GM10847 (cell line): ENCODE data around the gene KRT8.

Source experiments
- POLR2A ChIP-seq: IDR thresholded peaks from 2 replicates; pipeline ENCODE4 v1.6.1; 2011; ENCODE audit not compliant: insufficient read length; ENCODE audit errors: extremely low read depth

KRT8 gene

GRCh38 chr12:52914576-52915121 is 9.8 kb upstream of the KRT8 start:
- no peak for TF ChIP-seq POLR2A

GRCh38 chr12:52913431-52913821 is 8.6 kb upstream of the KRT8 start:
- TF ChIP-seq POLR2A, result no peak

- no peak for TF ChIP-seq POLR2A
These were observed 8.0 kb upstream of the KRT8 start for GRCh38 chr12:52912711-52913430.

GRCh38 chr12:52910248-52910883 is 5.5 kb upstream of the KRT8 start:
- no peak for TF ChIP-seq POLR2A

GRCh38 chr12:52909796-52910195 is 4.9 kb upstream of the KRT8 start:
- TF ChIP-seq POLR2A, result no peak

GRCh38 chr12:52909331-52909730 is 4.5 kb upstream of the KRT8 start:
- no peak for TF ChIP-seq POLR2A

GRCh38 chr12:52907092-52907810 is 2.4 kb upstream of the KRT8 start:
- no peak for TF ChIP-seq POLR2A

GRCh38 chr12:52906191-52906601 is 1.3 kb upstream of the KRT8 start:
- no peak for TF ChIP-seq POLR2A

GRCh38 chr12:52903855-52904508 is 894 bp downstream of the KRT8 start:
- TF ChIP-seq POLR2A, result no peak

GRCh38 chr12:52903285-52903854 is 1.5 kb downstream of the KRT8 start:
- no peak for TF ChIP-seq POLR2A

GRCh38 chr12:52901715-52902541 is 2.9 kb downstream of the KRT8 start:
- no peak for TF ChIP-seq POLR2A

GRCh38 chr12:52900896-52901714 is 3.8 kb downstream of the KRT8 start:
- no peak for TF ChIP-seq POLR2A

- TF ChIP-seq POLR2A, result no peak
These were observed 4.5 kb downstream of the KRT8 start for GRCh38 chr12:52900166-52900895.
